ENCODE measurements around the gene GLT6D1.

GRCh38 chr9:135612981-135613910 is 26.1 kb downstream of the GLT6D1 start:
- no peak for TF ChIP-seq CTCF (IDR thresholded peaks at IDR 0.05)
- no peak for TF ChIP-seq POLR2A (IDR thresholded peaks at IDR 0.05)
